Vagina (tissue), 2 donors: Measurements from ENCODE around the gene IQGAP1. TPM values are rescaled to one million over a fixed set of nuclear protein-coding genes. Genes with fewer than 3 reads are reported as not detected.
A peak's percentile ranks its signal among the peaks of the same experiment; 100 is the strongest.
"Not testable (repeated sequence)": the region's sequence is repeated elsewhere in the genome, so short reads cannot be mapped to it uniquely, and the experiment has no call there.

ENCODE experiments used
- DNase-seq, 2 donors: peaks; one replicate each; pipeline ENCODE4 v3.0.0-alpha.2; 2017; ENCODE audit errors: extremely low spot score in 2 of 2
- H3K27ac ChIP-seq: fragments of 200-600 bp; sonication (generic); one replicate; pipeline ENCODE4 v1.5.1; 2019
- H3K27me3 ChIP-seq: fragments of 200-600 bp; sonication (generic); one replicate; pipeline ENCODE4 v1.5.1; 2019
- H3K36me3 ChIP-seq, 2 donors: fragments of 200-600 bp; sonication (generic); one replicate each; pipeline ENCODE4 v1.5.1; 2017 to 2019
- H3K4me1 ChIP-seq: fragments of 200-600 bp; sonication (generic); one replicate; pipeline ENCODE4 v1.5.1; 2019
- H3K4me3 ChIP-seq, 2 donors: fragments of 200-600 bp; sonication (generic); 1 replicate in 1 of 2; 2 replicates in 1 of 2; pipeline ENCODE4 v1.5.1; 2016 to 2019
- H3K9me3 ChIP-seq: fragments of 200-600 bp; sonication (generic); one replicate; pipeline ENCODE4 v1.5.1; 2019
- POLR2A ChIP-seq, 2 donors: fragments of 450-650 bp; IDR thresholded peaks; one replicate each; pipeline ENCODE4 v1.6.1; 2017; ENCODE audit warnings: antibody characterized with exemption in 2 of 2, mild to moderate bottlenecking in 2 of 2, moderate library complexity in 2 of 2
- POLR2AphosphoS5 ChIP-seq, 2 donors: sonication (generic); formaldehyde crosslinking; IDR thresholded peaks; one replicate each; pipeline ENCODE4 v1.9.0; 2017; ENCODE audit warnings: antibody characterized with exemption in 2 of 2, mild to moderate bottlenecking in 2 of 2, low read depth in 1 of 2; ENCODE audit not compliant: insufficient read depth in 1 of 2
- intact Hi-C: fragments of 100-400 bp; cut with DNase I; formaldehyde crosslinking; loops from one replicate; pipeline ENCODE4 v1.15.1; 2023
- total RNA-seq: library from RNA; depleted of rRNA; stranded (reverse); fragments of >200 nt; gene quantifications from one replicate; pipeline ENCODE4 v1.2.3, GENCODE V29; 2016
- TF ChIP-seq, protein P1 (sequence below), 3 experiments: fragments of 450-650 bp in 2 of 3; fragments of 200-600 bp in 1 of 3; sonication (generic) in 1 of 3; IDR thresholded peaks; one replicate each; pipeline ENCODE4 v1.5.1; 2017 to 2019; ENCODE audit warnings: antibody characterized with exemption in 3 of 3, mild to moderate bottlenecking in 2 of 3, moderate library complexity in 2 of 3

IQGAP1 gene
- total RNA-seq, 1 donor from 2014 or later, result 261 TPM

DNA sequence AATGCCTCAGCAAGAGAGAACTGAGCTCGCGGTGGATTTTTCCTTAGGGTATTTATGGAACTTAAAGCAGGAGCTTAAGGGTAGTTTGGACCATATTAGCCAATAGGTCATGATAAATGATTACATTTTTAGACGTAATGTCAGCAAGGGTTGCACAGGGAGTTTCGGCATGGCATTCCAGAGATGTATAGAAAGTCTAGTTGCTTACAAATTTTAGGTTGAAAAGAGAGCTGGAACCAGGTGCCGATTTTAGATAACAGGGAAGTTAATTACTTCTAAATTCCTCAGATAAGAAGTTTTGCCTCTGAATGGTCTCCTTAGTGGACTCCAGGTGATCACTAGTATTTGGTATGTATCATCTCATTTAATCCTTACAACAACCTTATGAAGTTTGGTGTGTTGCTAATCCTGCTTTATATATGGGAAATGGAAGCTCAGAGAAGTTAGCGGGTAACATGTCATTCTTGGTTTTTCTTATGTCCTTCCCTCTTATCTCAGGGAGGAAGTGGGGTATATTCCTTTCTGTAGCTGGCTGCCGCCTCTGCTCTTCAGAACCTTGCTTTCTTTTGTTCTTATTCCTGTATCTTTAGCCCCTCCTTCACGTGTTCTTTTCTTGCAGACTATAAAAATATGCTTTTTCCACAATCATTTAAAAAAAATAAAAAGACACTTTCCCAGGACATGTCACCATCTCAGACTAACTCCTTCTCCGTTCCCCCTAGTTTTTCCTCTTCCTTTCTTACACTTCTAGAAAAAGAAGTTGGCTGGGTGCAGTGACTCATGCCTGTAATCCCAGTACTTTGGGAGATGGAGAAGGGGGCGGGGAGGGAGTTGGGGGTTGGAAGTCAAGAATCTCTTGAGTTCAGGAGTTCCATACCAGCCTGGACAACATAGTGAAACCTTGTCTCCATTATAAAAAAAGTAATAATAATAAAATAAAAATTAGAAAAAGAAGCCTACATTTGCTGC is 25.7 kb downstream of the IQGAP1 start:
- Histone ChIP-seq H3K36me3 (no peaks in the 10 kb centered on the region), H3K27me3 (no peaks in the 10 kb centered on the region), H3K9me3 (no peaks in the 10 kb centered on the region), H3K4me3 (no peak overlapping the region), H3K4me1 (peaks cover 52% of the 10 kb centered on the region), H3K27ac (no peak overlapping the region)
- no peak for TF ChIP-seq POLR2A (IDR thresholded peaks at IDR 0.05)
- no peak for DNase-seq
- intact Hi-C loops, result no loop called here

DNA sequence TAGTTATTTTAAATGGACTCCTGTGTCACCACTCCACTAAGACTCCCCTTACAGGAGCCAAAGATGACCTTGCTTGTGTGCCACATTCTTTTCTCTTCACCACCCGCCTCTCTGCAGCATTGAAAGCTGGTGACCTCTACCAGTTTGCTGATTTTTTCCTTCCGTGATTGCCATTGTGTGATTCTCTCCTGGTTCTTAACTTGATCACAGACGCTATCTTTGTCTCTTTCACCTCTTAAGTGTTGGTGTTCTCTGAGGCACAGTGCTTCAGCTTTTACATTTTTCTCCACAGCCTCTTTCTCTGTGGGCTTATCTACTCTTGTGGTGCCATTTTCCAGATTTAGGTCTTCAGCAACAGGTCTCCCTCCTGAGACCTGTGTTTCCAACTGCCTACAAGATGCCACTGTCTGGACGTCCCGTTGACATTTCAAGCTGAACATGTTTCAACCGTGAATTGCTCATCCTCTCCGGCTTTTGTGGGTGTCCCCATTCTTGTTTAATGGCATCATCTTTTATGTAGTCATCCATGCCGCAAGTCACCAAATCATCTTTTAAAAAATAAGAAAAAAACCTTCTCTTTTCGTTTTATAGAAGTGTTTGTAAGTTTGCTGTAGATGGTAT is 26.5 kb downstream of the IQGAP1 start:
- H3K36me3 ChIP-seq, result no peaks in the 10 kb centered on the region
- H3K9me3 ChIP-seq, result no peaks in the 10 kb centered on the region
- H3K27ac ChIP-seq, result no peak overlapping the region
- no peaks in the 10 kb centered on the region for H3K27me3 ChIP-seq
- no peak for DNase-seq
- TF ChIP-seq POLR2A (IDR thresholded peaks at IDR 0.05) (no peak), POLR2AphosphoS5 (IDR thresholded peaks at IDR 0.05; ENCODE audit: insufficient read depth in 1 of 2, low read depth in 1 of 2) (no peak)
- TF ChIP-seq, protein P1, sequence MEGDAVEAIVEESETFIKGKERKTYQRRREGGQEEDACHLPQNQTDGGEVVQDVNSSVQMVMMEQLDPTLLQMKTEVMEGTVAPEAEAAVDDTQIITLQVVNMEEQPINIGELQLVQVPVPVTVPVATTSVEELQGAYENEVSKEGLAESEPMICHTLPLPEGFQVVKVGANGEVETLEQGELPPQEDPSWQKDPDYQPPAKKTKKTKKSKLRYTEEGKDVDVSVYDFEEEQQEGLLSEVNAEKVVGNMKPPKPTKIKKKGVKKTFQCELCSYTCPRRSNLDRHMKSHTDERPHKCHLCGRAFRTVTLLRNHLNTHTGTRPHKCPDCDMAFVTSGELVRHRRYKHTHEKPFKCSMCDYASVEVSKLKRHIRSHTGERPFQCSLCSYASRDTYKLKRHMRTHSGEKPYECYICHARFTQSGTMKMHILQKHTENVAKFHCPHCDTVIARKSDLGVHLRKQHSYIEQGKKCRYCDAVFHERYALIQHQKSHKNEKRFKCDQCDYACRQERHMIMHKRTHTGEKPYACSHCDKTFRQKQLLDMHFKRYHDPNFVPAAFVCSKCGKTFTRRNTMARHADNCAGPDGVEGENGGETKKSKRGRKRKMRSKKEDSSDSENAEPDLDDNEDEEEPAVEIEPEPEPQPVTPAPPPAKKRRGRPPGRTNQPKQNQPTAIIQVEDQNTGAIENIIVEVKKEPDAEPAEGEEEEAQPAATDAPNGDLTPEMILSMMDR (IDR thresholded peaks at IDR 0.05), result no peak
- intact Hi-C loops, result no loop called here
- peaks cover 52% of the 10 kb centered on the region for H3K4me1 ChIP-seq
- H3K4me3 ChIP-seq, result no peak overlapping the region

DNA sequence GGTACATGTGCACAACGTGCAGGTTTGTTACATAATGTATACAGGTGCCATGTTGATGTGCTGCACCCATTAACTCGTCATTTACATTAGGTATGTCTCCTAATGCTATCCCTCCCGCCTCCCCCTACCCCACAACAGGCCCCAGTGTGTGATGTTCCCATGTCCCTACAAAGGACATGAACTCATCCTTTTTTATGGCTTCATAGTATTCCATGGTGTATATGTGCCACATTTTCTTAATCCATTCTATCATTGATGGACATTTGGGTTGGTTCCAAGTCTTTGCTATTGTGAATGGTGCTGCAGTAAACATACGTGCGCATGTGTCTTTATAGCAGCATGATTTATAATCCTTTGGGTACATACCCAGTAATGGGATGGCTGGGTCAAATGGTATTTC is 28.0 kb downstream of the IQGAP1 start:
- H3K27ac ChIP-seq, intact Hi-C loops, H3K36me3 ChIP-seq, H3K27me3 ChIP-seq, H3K4me3 ChIP-seq, DNase-seq, H3K9me3 ChIP-seq: not testable (repeated sequence)
- peaks cover 68% of the 10 kb centered on the region for H3K4me1 ChIP-seq

DNA sequence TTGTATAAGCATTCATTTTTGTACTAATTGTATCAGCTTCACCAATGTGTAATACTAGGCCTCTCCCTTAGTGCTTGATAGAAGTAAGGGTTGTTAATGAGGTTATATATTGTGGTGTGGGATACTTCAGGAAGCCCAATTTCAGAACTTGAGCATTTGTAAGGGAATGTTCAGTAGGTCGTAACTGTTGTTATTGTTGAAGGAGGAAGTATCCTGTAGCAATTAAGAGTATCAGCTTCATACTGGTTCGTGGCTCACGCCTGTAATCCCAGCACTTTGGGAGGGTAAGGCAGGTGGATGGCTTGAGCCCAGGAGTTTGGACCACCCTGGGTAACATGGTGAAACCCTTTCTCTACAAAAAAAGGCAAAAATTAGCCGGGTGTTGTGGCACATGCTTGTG is 30.6 kb downstream of the IQGAP1 start:
- intact Hi-C loops, result no loop called here
- peaks cover 77% of the 10 kb centered on the region for H3K4me1 ChIP-seq
- no peak for TF ChIP-seq POLR2AphosphoS5 (IDR thresholded peaks at IDR 0.05; ENCODE audit: insufficient read depth in 1 of 2, low read depth in 1 of 2)
- TF ChIP-seq, protein P1 (IDR thresholded peaks at IDR 0.05), result no peak
- no peak for TF ChIP-seq POLR2A (IDR thresholded peaks at IDR 0.05)

DNA sequence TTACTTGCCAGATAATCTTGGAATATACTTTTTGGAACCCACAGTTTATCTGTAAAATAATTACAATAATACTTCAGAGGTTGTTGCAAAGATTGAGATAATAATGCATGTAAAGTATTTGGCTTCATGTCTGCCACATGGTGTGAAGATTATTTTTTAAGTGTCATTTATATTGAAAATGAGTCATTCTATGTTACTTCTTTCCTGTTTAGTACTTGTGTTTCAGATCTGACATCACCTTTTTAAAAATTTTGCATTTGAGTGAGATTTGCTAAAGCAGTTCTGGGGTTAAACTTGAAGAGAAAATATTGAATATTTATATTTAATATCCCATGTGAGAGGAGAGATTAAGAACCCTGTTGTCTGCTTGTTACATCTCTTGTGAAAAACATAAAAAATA is 31.2 kb downstream of the IQGAP1 start:
- Histone ChIP-seq H3K27ac (peak overlapping the region; percentile 72), H3K4me3 (no peak overlapping the region), H3K9me3 (no peaks in the 10 kb centered on the region), H3K27me3 (no peaks in the 10 kb centered on the region), H3K36me3 (no peaks in the 10 kb centered on the region), H3K4me1 (peaks cover 77% of the 10 kb centered on the region)
- DNase-seq, result no peak
- intact Hi-C loops, result no loop called here
- TF ChIP-seq, protein P1 (IDR thresholded peaks at IDR 0.05), result no peak
- TF ChIP-seq POLR2A (IDR thresholded peaks at IDR 0.05) (no peak), POLR2AphosphoS5 (IDR thresholded peaks at IDR 0.05; ENCODE audit: insufficient read depth in 1 of 2, low read depth in 1 of 2) (no peak)

More for the DNA sequence above, 30.6 kb downstream of the IQGAP1 start:
- H3K27ac ChIP-seq, result peak overlapping the region; percentile 72
- H3K4me3 ChIP-seq, result no peak overlapping the region
- no peak for DNase-seq
- H3K9me3 ChIP-seq, result no peaks in the 10 kb centered on the region
- no peaks in the 10 kb centered on the region for H3K27me3 ChIP-seq
- no peaks in the 10 kb centered on the region for H3K36me3 ChIP-seq
